ENCODE data around the gene KIAA0319L.

GRCh38 chr1:35530946-35531345 lies 26.3 kb downstream of the KIAA0319L start:
- TF ChIP-seq POLR2A (IDR thresholded peaks at IDR 0.05) (no peak), CTCF (IDR thresholded peaks at IDR 0.05) (no peak)
